Bronchial epithelial cell (primary cell): ENCODE results near the gene MDM2. TPM values are rescaled to one million over a fixed set of nuclear protein-coding genes. Genes with fewer than 3 reads are reported as not detected.
A peak's percentile ranks its signal among the peaks of the same experiment; 100 is the strongest.

Experiments used
- DNase-seq: peaks from one replicate; pipeline ENCODE4 v3.0.0-alpha.2; 2010; ENCODE audit warnings: low read depth
- FAIRE-seq: peaks from 2 replicates; lab custom pipeline; 2011; peaks lifted over from hg19 to GRCh38; lab: Jason Lieb, UNC
- H3K27me3 ChIP-seq: 2 replicates; pipeline ENCODE4 v1.5.1; 2011; ENCODE audit warnings: low read length; ENCODE audit not compliant: control insufficient read depth, insufficient read depth
- H3K36me3 ChIP-seq: 2 replicates; pipeline ENCODE4 v1.5.1; 2011; ENCODE audit warnings: low read length; ENCODE audit not compliant: control insufficient read depth, insufficient read depth
- H3K4me3 ChIP-seq: 2 replicates; pipeline ENCODE4 v1.5.1; 2011; ENCODE audit warnings: mild to moderate bottlenecking, low read depth, low read length, control low read depth
- total RNA-seq: library from RNA; depleted of rRNA; stranded (reverse); fragments of >200 nt; gene quantifications from 2 replicates; pipeline ENCODE4 v1.2.1, GENCODE V29; 2014
- TF ChIP-seq, protein P1 (sequence below): IDR thresholded peaks from 2 replicates; pipeline ENCODE4 v1.5.1; 2011; ENCODE audit warnings: mild to moderate bottlenecking, moderate library complexity, low read length, control low read depth, inconsistent platforms; ENCODE audit not compliant: insufficient read depth, severe bottlenecking

Gene MDM2
- total RNA-seq, 1 donor from 2014 or later: 116 TPM

DNA sequence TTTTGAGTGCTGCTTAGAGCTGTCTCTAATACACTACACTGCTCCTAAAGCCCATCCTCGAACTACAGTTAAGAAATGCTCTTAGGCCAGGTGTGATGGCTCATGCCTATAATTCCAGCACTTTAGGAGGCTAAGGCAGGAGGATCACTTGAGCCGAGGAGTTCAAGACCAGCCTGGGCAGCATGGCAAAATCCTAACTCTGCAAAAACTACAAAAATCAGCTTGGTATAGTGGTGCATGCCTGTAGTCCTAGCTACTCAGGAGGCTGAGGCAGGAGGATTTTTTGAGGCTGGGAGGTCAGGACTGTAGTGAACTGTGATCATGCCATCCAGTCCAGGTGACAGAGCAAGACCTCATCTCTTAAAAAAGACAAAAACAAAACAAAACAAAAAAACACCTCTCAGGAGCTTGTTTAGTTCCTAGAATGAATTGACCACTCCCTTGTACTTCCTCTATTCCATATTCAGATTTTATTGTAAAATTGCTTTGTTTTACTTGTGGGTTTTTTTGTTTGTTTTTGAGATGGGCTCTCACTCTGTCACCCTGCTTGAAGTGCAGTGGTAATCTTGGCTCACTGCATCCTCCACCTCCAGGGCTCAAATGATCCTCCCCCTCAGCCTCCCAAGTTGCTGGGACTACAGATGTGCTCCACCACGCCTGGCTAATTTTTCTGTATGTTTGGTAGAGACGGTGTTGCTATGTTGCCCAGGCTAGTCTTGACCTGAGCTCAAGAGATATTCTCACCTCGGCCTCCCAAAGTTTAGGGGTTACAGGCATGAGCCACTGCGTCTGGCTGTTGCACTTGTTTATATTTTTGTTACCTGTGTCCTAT lies 13.6 kb downstream of the MDM2 start:
- TF ChIP-seq, protein P1, sequence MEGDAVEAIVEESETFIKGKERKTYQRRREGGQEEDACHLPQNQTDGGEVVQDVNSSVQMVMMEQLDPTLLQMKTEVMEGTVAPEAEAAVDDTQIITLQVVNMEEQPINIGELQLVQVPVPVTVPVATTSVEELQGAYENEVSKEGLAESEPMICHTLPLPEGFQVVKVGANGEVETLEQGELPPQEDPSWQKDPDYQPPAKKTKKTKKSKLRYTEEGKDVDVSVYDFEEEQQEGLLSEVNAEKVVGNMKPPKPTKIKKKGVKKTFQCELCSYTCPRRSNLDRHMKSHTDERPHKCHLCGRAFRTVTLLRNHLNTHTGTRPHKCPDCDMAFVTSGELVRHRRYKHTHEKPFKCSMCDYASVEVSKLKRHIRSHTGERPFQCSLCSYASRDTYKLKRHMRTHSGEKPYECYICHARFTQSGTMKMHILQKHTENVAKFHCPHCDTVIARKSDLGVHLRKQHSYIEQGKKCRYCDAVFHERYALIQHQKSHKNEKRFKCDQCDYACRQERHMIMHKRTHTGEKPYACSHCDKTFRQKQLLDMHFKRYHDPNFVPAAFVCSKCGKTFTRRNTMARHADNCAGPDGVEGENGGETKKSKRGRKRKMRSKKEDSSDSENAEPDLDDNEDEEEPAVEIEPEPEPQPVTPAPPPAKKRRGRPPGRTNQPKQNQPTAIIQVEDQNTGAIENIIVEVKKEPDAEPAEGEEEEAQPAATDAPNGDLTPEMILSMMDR: no peak
- no peak overlapping the region for H3K4me3 ChIP-seq
- FAIRE-seq (no peak), DNase-seq (no peak)
- H3K36me3 ChIP-seq: peaks cover 20% of the 10 kb centered on the region
- H3K27me3 ChIP-seq: no peaks in the 10 kb centered on the region

DNA sequence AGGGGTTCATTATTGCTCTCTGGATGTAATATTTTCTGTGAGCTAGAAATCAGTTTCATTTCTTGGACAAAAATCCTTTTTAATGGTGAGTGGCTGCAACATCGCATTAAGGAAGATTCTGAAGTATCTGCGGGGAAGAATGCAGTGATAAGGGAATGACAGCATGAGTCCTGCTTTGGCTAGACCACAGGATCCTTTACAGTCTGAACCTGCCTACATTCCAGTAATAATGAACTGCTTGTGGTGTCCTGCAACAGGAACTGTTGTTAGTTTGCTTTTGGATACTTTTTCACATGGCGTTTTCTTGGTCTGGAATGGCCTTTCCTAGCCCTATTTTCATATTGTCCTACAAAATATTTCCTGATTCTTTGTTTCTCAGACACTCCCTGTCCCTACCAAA lies 15.7 kb downstream of the MDM2 start:
- Histone ChIP-seq H3K27me3 (no peaks in the 10 kb centered on the region), H3K4me3 (no peak overlapping the region), H3K36me3 (peaks cover 22% of the 10 kb centered on the region)
- FAIRE-seq (no peak), DNase-seq (peak; percentile 27)
- TF ChIP-seq, protein P1: no peak

DNA sequence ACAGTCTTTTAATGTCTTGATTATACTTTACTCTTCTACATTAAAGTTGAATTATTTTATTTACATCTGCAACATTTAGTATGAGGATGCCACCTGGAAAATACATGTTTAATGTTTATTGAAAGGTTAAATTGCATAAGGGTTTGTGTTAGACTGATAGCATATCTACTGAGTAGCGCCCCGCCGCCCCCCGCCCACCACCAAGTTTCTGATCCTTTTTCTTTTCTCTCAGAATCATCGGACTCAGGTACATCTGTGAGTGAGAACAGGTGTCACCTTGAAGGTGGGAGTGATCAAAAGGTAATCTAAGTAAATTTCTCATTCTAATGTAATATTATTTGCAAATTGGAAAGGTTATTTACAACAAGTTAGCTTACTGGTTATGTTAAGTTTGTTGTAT lies 16.2 kb downstream of the MDM2 start:
- Histone ChIP-seq H3K27me3 (no peaks in the 10 kb centered on the region), H3K4me3 (no peak overlapping the region), H3K36me3 (peaks cover 23% of the 10 kb centered on the region)
- DNase-seq (no peak), FAIRE-seq (no peak)
- TF ChIP-seq, protein P1: no peak

DNA sequence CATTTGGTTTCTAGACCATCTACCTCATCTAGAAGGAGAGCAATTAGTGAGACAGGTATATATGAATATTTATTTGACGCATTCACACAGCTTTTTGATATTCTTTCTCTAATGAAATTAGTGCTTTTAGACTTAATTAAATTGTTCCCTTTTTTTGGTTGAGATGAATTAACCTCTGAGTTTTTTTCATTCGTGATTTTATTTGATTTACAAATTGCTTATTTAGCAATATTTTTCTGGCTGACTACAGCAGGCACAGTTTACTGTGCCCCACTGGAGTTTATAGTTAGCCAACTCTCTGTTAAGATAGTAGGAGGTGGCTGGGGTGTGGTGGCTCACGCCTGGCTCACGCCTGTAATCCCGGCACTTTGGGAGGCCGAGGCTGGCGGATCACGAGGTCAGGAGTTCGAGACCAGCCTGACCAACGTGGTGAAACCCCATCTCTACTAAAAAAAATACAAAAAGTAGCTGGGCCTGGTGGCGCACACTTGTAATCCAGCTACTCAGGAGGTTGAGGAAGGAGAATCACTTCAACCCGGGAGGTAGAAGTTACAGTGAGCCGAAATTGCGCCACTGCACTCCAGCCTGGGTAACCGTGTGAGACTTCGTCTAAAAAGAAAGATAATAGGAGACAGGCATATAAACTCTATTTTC lies 16.7 kb downstream of the MDM2 start:
- DNase-seq (no peak), FAIRE-seq (no peak)
- Histone ChIP-seq H3K4me3 (no peak overlapping the region), H3K27me3 (no peaks in the 10 kb centered on the region), H3K36me3 (peaks cover 24% of the 10 kb centered on the region)
- TF ChIP-seq, protein P1: no peak

DNA sequence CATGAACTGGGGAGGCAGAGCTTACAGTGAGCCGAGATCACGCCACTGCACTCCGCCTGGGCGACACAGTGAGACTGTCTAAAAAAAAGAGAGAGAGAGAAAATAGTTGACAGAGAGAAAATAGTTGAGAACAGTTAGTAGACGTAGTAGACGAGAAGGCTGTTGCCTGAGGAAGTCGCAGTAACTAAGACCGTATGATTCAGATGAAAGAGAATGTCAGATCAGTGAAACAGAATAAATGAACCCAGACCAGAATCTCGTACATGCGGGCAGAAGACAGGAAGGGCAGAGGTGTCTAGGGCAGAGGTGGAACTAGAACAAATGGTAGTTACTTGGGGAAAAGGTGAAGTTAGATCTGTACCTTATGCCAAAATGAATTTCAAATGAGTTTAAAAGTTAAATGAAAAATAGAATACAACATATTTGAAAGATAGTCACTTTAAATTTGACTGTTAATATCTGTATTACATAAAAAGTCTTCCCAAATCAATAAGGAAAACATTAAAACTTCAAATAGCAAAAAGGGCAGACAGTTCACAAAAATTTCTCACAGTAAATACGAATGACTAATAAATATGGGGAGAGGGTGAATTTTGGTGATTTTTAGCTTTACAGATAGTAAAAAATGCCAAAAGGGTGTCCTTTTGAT lies 17.7 kb downstream of the MDM2 start:
- no peak for DNase-seq
- TF ChIP-seq, protein P1: no peak
- FAIRE-seq: no peak
- H3K4me3 ChIP-seq: no peak overlapping the region
- no peaks in the 10 kb centered on the region for H3K27me3 ChIP-seq
- peaks cover 23% of the 10 kb centered on the region for H3K36me3 ChIP-seq
